UCSD-AML1 (cell line): Measurements from ENCODE around the gene CYBC1.
"Not testable (repeated sequence)": the region's sequence is repeated elsewhere in the genome, so short reads cannot be mapped to it uniquely, and the experiment has no call there.

Experiments
- DNase-seq: peaks from one replicate; lab custom pipeline; 2025; ENCODE audit not compliant: unreplicated experiment; lab: John Stamatoyannopoulos, UW

The CYBC1 gene

DNA sequence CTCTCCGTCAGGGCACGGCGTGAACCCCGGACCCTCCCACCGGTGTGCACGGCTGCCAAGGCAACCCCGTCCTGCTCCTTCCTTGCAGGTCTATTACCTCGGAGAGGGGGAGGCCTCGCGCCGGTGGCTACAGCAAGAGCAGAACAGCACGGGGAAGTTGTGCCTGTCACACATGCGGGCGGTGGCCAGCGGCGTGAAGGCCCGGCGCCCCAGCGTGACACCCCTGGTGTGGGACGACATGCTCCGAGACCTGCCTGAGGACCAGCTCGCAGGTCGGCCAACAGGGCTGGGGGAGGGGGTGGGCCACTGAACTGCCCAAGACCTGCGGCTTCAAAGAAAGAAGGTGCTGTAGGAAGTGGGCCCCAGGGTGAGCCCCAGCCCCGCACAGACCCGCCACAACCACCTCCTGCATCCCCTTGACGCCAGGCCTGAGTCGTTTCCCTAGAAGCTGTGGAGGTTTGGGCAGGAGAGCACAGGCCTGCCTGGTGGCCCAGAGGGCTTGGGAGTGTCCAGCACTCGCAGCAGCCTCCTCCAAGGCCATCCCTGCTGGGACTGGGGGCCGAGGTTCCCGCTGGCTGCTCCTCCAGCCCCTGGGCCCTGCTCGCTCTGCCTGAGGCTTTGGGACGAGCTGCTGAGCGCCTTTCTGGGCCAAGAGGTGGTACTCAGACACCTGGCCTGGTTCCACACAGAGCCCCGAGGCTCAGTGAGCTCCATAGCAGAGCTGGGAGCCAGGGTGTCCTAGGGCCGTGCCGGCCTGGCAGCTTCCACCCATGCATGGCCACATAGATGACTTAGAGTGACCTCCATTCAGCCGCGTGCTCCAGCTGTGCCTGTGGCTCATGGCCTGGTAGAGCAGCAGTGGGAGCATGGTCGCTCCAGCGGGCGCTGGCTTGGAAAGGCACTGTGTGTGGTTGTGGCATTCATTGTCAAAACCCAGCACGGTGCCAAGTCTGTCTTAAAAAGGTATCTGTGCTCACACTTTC lies 14.7 kb downstream of the CYBC1 start:
- DNase-seq: no peak

DNA sequence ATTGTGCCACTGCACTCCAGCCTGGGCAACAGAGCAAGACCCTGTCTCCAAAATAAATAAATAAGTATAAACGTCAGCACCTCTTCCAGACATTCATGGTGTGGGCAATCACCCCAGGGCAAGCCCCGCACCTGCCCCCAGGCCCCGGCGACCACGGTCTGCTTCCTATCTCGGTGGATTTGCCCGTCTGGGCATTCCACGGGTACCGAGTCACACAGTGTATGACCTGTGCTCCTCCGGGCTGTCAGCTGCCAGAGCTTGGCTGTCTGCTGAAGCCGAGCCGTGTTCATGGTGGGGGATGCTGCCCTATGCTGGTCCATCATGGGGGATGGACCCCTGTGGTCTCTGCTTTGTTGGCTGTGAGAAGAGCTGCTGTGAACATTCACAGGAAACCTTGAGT lies 15.4 kb downstream of the CYBC1 start:
- DNase-seq: no peak

DNA sequence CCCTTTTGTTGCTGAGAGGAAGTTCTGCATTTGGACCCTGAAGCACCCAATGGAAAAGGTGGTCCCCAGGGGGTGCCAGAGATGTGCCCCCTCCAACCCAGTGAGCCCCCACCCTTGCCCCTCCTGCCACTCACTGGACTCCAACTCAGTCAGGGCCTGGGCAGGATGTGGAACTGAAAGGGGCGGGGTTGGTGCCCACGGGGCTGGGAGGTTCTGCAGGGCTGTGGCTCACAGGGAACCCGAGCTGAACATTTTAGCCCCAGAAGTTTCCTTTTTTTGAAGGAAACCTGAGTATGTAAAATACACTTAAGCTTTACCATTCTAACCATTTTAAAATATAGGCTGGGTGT lies 16.4 kb downstream of the CYBC1 start:
- peak; percentile 37 for DNase-seq

DNA sequence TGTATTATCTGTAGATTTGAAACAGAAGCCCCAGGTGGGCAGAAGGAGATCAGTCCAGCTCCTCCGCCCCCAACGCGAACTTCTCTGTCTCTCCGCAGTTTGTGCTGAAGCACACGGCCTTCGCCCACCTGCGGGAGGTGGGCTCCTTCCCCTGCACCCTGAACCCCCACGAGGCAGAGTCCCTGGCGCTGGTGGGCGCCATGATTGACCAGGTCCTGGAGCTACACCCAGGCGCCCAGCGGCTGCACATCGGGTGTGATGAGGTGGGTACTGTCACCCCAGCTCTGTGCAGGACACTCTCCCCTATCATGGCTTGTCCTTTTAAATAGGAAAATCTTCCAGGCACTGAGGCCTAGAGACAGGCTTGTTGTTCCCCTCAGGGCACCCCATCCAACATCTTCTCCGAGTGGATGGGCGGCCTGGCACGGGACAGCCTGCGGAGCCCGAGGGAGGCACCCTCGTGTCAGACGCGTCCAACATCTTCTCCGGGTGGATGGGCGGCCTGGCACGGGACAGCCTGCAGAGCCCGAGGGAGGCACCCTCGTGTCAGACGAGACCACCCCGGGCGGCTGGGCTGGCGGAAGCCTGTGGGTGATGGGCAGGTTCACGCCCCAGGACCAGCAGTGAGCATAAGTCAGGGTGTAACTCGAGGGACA lies 16.9 kb downstream of the CYBC1 start:
- no peak for DNase-seq

DNA sequence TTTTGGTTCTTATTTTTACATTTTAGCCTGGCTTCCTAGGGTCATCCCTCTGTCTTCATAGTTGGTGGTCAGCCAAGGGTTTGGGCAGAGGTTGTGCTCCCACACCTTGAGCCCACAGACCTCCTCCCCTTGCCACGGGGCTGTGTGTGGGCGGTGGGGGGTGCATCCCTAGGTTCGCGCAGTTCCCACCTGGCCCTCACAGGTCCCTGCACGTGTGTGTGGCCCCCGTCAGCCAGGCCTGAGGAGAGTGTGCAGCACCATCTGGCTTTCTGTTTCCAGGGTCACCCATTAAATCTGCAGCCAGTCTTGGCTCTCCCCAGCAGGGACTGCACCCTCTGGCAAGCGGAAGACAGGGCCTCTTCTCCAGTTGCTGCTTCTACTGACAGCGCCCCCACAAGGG lies 18.5 kb downstream of the CYBC1 start:
- DNase-seq: no peak

DNA sequence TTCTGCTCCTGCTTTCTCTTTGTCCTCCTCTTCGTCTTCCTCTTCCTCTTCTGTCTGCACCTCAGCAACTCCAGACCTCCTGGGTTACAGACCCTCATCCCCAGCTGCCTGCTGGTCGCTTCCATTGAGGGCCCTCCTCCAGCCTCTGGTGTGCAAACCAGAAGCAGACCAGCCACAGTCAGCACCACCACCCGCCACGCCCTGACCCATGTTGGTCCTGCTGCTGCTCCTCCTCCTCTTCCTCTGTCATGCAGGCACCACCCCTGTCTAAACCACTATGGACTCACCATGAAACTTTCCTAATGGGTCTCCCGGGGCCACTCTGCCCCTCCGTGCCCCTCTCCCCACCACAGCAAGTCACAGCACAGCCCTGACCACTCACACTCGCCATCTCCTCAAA lies 20.7 kb downstream of the CYBC1 start:
- no peak for DNase-seq

DNA sequence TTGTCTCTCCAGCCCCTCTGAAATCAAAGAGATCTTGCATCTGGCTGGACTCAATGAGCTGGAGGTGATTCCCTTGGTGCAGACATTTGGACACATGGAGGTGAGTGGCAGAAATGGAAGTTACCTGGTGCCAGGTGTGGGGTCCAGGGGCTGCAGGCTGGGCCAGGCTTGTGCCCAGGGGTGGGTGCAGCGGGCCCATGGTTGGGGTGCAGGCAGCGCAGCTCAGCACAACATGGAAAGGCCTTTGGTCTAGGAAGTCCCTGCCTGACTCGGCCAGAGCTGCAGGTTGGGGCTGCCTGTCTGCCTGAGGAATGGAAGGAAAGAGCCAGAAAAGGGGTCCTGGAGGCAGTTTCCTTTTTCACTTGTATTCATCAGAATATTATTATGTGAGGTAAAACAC lies 22.0 kb downstream of the CYBC1 start:
- no peak for DNase-seq

DNA sequence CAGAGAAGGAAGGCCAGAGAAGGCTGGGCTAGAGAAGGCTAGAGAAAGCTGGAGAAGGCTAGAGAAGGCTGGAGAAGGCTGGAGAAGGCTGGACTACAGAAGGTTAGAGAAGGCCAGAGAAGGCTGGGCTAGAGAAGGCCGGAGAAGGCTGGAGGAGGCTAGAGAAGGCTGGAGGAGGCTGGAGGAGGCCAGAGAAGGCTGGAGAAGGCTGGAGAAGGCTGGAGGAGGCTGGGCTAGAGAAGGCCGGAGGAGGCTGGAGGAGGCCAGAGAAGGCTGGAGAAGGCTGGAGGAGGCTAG lies 25.7 kb downstream of the CYBC1 start:
- no peak for DNase-seq

DNA sequence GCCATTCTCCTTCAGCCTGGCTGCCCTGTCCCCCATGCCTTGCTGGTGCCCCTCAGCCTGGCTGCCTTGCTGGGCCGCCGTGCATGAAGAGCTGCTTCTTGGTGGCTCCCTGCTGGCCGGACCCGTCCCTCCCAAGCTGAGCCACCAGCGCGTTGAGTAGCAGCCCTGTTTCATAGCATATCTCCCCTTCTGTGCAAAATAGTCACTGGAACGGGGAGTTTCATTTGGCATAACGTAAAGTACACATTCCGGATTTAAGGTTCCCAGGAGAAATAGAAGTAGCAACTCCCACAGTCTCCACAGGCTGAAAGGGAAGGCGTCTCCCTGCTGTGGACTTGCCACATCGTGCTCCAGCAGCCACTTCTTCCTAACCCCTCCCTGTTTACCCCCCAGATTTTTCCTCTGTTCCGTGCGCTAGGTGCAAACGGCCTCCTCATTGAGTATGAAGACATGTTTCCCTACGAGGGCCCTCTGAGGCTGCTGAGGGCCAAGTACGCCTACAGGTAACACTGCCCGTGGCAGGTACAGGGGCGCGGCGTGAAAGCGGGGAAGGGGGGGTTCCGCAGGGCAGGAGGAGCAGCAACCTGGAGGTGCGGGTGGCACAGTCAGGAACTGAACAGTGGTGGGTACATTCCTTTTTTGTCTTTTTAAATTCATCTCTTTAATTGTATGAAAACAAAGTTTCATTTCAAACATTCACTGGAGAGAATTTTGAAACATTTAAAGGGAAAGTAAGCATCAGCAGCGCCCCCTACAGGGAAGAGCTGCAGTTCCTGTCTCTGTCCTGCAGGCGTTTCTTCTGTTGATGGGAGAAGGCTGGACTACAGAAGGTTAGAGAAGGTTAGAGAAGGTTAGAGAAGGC lies 26.3 kb downstream of the CYBC1 start:
- DNase-seq: peak; percentile 58

DNA sequence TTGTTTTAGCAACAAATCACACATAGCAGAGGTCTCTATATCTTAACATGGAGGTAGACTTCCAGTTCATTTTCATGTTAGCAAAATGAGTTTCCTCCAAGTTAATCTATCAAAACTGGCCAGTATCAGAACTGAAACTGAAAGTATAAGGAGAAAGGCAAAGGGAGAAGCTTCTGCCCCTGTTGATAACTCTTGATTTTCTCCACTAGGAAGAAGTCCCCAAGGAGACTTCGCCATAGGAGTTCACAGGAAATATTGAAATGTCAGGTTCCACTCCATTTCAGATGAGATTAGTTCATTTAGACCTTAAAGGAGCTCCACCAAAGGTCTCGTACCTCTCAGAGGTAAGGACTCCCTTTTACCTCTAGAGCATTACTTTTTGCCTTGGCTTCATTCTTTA lies 31.0 kb downstream of the CYBC1 start:
- DNase-seq: no peak

DNA sequence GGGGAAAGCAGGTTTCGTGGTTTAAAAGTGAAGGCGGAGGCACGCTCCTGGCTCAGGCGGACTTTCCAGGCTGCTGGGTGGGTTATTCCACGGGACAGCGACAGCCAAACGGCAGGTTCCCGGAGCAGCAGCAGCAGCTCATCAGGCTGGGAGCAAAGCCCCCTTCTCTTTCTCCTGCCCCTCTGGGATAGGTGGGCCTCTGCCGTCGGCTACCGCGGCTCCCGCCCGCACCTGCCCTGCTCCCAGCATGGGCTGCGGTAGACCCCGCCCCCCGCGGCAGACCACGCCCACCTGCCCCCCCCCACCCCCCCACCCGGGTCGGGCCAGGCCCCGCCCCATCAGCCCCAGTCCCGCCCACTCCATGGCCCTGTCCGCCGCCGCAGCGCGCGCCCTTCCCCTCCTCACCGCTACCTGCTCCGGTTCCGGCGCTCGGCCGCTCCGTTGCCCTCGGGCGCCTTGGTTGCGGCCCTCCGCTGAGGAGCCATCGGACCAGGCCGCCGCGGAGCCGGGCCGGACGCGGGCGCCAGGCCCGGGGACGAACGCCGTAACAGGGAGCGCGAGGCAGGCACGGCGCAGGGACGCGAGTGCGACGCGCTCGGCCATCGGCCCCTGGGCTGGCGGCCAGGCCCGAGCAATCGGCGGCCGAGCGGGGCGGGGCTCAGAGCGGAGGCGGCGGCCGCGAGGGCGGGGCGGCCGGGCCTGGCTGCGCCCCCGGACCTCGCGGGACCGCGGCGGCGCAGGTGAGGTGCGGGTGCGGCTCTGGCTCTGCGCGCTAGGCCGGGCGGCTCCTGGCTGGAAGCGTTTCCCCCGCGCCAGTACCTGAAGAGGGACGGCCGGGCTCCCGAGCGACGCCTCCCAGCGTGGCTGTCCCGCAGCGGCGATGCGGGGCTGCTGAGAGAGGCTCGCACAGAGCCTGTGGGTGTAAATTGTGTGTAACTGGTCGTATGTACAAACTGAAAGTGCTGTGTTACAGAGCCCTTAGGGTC lies 32.3 kb downstream of the CYBC1 start, which contains the start of the genes HEXD and OGFOD3:
HEXD (plus strand) TSS at position 347 of the 986 bp plus-strand sequence. CDS start 1,453 bp downstream, outside the sequence.
OGFOD3 (minus strand) TSS at position 586 of the 986 bp plus-strand sequence; CDS start at position 485, 101 bp downstream.
- DNase-seq: peak; percentile 90

DNA sequence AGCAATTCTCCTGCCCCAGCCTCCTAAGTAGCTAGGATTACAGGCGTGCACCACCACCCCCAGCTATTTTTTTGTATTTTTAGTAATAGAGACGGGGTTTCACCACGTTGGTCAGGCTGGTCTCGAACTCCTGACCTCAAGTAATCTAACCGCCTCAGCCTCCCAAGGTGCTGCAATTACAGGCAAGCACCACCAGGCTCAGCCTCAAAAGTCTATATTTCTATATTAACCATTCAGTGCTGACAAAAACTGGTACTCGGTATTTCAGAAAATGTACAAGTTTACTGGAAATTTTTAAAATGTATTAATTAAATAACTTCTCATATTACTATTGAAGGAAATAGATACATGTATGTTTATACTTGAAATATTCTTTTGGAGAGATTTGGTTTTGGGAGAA lies 33.8 kb downstream of the CYBC1 start:
- DNase-seq: no peak

DNA sequence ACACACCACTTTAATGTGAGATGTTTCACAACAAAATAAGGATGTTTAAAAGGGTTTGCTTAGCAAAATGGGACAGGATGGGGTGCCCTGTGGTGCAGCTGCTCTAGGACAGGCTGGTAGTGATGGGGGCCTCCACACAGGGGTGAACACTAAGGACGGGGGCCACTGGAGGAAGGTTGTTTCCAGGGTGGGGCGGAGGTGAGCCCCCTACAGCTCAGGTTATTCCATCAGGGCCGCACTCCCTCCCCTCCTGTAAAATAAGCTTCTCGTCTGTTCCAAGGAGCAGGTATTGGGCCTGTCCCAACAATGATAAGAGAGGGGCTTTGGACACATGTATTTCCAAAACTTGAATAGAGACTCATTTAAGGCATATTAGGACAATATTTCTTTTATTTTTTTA lies 34.3 kb downstream of the CYBC1 start:
- no peak for DNase-seq

DNA sequence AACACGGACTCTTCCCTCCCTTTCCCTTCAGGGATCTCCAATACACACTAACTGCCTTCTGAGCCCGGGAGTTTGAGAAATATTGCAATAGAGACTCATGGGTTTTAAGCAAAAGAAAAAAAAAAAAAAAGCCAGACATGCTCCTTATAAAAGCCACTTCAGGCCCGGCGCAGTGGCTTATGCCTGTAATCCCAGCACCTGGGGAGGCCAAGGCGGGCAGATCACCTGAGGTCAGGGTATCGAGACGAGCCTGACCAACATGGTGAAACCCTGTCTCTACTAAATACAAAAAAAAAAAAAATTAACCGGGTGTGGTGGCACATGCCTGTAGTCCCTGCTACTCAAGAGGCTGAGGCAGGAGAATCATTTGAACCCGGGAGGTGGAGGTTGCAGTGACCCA lies 34.8 kb downstream of the CYBC1 start:
- DNase-seq: no peak

DNA sequence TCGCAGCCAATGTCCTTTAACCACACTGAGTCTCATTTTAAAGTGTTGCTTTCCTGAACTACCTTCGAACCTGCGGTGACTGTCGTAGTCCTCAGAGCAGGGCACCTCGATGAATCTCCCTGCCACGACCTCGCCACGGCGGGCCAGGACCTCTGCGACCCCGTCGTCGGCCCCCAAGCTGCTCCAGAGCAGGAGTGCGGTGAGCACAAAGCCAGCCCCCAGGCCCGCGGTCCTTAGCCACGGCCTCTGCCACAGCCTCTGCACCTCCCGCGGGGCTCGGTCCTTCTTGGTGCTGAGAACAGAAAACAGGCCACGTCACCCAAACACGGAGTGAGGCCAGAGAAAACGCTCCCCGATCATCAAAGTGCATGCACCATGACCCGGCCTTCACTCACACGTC lies 35.2 kb downstream of the CYBC1 start:
- no peak for DNase-seq

DNA sequence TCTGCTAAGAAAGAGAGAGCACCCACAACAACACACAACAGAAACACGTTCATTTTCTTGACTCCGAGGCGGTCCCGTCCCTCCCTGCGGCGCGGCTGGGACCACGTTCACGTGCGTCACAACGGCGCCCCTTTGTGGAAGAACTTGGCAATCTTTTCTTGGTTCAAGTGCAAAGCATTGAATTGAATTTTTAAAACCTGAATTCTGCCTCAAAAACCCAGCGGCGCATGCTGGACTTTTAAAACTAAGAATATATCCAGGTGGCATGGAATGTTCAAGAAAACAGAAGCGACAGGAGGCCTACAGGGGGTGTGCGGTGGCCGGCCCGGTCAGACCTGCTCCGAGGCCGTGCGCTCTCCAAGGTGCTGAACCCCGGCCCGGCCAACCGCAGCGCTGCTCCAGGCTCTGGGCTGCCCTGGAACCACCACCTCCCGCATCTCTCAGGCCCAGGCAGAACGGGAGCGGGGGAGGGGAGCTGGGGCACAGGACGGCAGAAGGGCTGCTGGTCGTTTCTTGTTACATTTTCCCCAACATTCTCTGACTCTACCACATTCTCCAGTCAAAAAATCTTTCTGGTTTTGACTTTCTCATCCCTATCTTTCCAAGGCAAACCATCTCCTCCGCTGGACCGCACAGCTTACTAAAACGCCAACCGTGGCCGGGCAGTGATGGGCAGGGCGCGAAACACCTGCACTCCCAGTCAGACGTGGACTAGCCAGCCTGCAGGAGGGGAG lies 35.8 kb downstream of the CYBC1 start:
- DNase-seq: peak; percentile 74

DNA sequence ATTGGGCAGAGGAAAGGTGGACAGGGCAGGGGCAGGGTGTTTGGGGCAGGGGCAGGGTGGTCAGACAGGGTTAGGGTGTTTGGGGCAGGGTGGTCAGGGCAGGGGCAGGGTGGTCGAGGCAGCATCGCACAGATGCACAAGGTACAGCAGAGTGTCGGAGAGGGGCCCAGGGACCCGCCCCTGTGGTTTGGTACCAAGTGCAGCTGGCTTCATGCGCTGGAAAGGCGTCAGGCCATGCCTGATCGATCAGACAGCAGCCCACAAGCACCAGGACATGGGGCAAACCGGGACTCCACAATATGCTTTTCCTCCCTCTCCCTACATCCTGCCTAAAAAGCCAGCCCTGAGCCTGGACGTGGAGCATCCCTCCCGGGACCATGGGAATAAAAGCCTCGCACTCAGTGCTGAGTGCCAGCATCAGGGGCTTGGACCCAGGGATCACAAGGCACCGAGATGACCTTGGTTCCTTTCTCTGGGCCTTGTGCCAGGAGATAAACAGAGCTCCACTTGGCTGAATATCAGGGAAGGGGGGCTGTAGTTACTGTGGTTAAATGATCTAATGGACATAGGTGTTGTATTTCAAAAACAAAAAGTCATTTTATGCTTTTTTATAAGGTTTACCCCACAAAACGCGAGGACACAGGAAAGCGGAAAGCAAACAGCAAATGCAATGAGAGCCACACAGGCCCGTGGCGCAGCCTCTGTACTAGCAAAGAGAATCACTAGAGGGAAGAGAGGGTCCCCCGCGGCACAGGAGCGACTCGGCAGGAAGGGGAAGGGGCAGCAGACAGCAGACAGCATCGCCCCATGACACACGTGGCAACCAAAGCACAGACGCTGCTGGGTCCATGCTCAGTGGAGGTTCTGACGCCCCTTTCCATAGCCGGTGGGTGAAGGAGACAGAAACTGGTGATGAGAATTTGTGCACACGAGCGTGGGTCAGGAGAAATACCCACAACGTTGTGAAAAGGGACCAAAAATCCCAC lies 37.7 kb downstream of the CYBC1 start:
- no peak for DNase-seq

DNA sequence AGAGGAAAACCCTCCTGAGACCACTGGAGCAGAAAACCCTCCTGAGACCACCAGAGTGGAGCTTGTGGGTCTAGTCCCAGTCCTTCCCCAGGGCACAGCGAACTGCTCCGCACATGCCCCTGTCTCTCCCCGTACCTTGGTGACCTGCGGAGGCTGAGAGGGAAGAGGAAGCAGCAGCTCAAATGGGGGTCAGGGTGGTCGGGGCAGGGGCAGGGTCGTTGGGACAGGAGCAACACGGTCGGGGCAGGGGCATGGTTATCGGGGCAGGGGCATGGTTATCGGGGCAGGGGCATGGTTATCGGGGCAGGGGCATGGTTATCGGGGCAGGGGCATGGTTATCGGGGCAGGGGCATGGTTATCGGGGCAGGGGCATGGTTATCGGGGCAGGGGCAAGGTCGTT lies 38.5 kb downstream of the CYBC1 start:
- not testable (repeated sequence) for DNase-seq
